IPS-18a (cell line): Measurements from ENCODE around the gene WDFY4.

ENCODE experiments used
- H3K27ac ChIP-seq: one replicate; pipeline ENCODE4 v1.5.1; 2013; ENCODE audit warnings: low read length
- H3K27me3 ChIP-seq: one replicate; pipeline ENCODE4 v1.6.1; 2013; ENCODE audit warnings: mild to moderate bottlenecking, low read length; ENCODE audit not compliant: control insufficient read depth, insufficient read depth
- H3K36me3 ChIP-seq: one replicate; pipeline ENCODE4 v1.6.1; 2013; ENCODE audit warnings: low read depth, low read length; ENCODE audit not compliant: control insufficient read depth
- H3K4me1 ChIP-seq: one replicate; pipeline ENCODE4 v1.6.1; 2013; ENCODE audit warnings: low read depth, low read length; ENCODE audit not compliant: control insufficient read depth
- H3K4me3 ChIP-seq: one replicate; pipeline ENCODE4 v1.5.1; 2013; ENCODE audit warnings: low read length
- H3K9ac ChIP-seq: one replicate; pipeline ENCODE4 v1.6.1; 2013; ENCODE audit warnings: mild to moderate bottlenecking, low read length, moderate library complexity
- H3K9me3 ChIP-seq: one replicate; pipeline ENCODE4 v1.6.1; 2013; ENCODE audit warnings: low read depth, low read length; ENCODE audit not compliant: control insufficient read depth

Gene WDFY4

GRCh38 chr10:48707472-48707871 lies 22.8 kb downstream of the WDFY4 start:
- H3K9ac ChIP-seq: no peak overlapping the region
- H3K27ac ChIP-seq: no peak overlapping the region
- no peak overlapping the region for H3K4me3 ChIP-seq
- H3K36me3 ChIP-seq: no peaks in the 10 kb centered on the region
- H3K27me3 ChIP-seq: no peaks in the 10 kb centered on the region
- H3K9me3 ChIP-seq: no peaks in the 10 kb centered on the region
- no peaks in the 10 kb centered on the region for H3K4me1 ChIP-seq

GRCh38 chr10:48708144-48708543 lies 23.5 kb downstream of the WDFY4 start:
- H3K9me3 ChIP-seq: no peaks in the 10 kb centered on the region
- no peak overlapping the region for H3K27ac ChIP-seq
- H3K9ac ChIP-seq: no peak overlapping the region
- no peak overlapping the region for H3K4me3 ChIP-seq
- H3K4me1 ChIP-seq: no peaks in the 10 kb centered on the region
- H3K27me3 ChIP-seq: no peaks in the 10 kb centered on the region
- no peaks in the 10 kb centered on the region for H3K36me3 ChIP-seq

GRCh38 chr10:48710647-48711275 lies 26.1 kb downstream of the WDFY4 start:
- no peaks in the 10 kb centered on the region for H3K36me3 ChIP-seq
- H3K9me3 ChIP-seq: no peaks in the 10 kb centered on the region
- no peak overlapping the region for H3K4me3 ChIP-seq
- no peak overlapping the region for H3K27ac ChIP-seq
- no peak overlapping the region for H3K9ac ChIP-seq
- no peaks in the 10 kb centered on the region for H3K27me3 ChIP-seq
- no peaks in the 10 kb centered on the region for H3K4me1 ChIP-seq

DNA sequence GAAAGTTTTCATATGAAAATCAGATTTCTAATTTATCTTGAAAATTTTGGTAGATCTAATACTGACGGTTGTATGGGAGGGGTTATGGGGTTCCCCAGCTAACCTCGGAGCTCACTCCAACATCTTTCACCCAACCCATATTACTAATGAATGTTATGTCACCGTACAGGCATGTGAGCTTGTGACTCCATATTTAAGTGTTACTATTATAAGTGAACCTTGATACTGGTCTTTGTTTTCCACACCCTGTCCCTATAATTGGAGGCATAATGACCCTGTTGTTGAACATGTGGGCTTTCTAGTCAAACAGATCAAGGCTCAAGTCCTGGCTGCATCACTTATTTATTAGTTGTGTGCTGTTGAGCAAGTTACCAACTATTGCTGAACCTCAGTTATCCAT lies 27.2 kb downstream of the WDFY4 start:
- Histone ChIP-seq H3K4me3 (no peak overlapping the region), H3K4me1 (no peaks in the 10 kb centered on the region), H3K36me3 (no peaks in the 10 kb centered on the region), H3K27me3 (no peaks in the 10 kb centered on the region), H3K27ac (no peak overlapping the region), H3K9ac (no peak overlapping the region), H3K9me3 (no peaks in the 10 kb centered on the region)

DNA sequence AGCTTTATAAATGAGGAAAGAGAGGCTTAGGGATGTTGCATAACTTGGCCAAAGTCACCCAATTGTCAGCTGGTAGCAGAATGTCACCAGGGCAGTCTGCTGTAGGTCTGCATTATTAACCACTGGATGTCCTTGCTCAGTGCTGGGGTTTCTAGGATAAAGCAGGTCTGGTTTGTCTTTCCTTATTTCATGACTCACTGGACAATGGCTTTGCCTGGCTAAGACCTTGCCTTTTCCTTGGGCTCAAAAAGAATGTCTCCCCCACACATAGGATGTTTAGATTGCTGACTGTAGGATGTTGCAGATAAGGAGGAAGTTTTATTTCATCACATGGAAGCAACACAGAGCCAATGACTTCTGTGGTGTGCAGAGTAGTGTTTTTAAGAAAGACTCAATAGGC lies 29.4 kb downstream of the WDFY4 start:
- no peak overlapping the region for H3K9ac ChIP-seq
- no peaks in the 10 kb centered on the region for H3K9me3 ChIP-seq
- H3K27me3 ChIP-seq: no peaks in the 10 kb centered on the region
- no peaks in the 10 kb centered on the region for H3K36me3 ChIP-seq
- H3K4me3 ChIP-seq: no peak overlapping the region
- H3K27ac ChIP-seq: no peak overlapping the region
- no peaks in the 10 kb centered on the region for H3K4me1 ChIP-seq

DNA sequence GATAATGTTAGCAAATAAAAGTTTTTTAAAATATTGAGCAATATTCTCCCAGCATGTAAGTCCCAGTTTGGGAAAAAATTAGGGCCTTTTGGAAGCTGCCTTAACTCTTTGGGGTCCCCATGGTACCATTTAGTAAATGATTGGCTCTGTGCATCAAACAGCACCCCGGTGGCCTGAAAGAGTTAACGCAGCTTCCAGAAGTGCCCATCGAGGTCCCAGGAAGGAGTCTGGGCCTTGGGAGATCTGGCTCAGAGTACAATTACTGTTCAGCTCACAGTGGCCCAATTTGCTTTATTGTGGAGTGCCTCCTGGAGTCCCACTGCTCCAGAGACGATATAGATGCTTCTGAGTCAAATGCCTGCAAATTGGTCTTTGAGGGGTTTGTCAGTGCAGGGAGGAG lies 31.7 kb downstream of the WDFY4 start:
- H3K9me3 ChIP-seq: no peaks in the 10 kb centered on the region
- H3K27me3 ChIP-seq: no peaks in the 10 kb centered on the region
- H3K9ac ChIP-seq: no peak overlapping the region
- H3K36me3 ChIP-seq: no peaks in the 10 kb centered on the region
- H3K4me3 ChIP-seq: no peak overlapping the region
- H3K27ac ChIP-seq: no peak overlapping the region
- no peaks in the 10 kb centered on the region for H3K4me1 ChIP-seq

DNA sequence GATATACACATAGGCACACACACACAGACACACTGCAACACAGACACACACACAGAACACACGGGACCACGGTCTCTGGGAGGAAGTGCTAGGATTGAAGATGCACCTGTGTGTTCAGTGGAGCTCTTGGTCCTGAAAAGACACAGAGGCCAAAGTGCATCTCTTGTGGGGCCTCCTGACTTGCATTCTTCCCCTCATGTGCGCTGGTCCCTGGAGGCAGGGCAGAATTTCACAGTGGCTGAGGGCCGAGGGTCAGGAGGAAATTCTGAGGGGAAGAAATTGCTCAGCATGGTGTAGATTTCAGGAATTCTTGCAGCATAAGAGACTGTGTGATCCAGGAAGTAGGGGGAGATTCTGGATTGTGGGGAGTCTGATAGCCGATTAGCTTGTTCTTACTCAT lies 35.9 kb downstream of the WDFY4 start:
- H3K36me3 ChIP-seq: no peaks in the 10 kb centered on the region
- no peak overlapping the region for H3K9ac ChIP-seq
- H3K4me1 ChIP-seq: no peaks in the 10 kb centered on the region
- no peak overlapping the region for H3K4me3 ChIP-seq
- no peak overlapping the region for H3K27ac ChIP-seq
- H3K9me3 ChIP-seq: no peaks in the 10 kb centered on the region
- no peaks in the 10 kb centered on the region for H3K27me3 ChIP-seq

DNA sequence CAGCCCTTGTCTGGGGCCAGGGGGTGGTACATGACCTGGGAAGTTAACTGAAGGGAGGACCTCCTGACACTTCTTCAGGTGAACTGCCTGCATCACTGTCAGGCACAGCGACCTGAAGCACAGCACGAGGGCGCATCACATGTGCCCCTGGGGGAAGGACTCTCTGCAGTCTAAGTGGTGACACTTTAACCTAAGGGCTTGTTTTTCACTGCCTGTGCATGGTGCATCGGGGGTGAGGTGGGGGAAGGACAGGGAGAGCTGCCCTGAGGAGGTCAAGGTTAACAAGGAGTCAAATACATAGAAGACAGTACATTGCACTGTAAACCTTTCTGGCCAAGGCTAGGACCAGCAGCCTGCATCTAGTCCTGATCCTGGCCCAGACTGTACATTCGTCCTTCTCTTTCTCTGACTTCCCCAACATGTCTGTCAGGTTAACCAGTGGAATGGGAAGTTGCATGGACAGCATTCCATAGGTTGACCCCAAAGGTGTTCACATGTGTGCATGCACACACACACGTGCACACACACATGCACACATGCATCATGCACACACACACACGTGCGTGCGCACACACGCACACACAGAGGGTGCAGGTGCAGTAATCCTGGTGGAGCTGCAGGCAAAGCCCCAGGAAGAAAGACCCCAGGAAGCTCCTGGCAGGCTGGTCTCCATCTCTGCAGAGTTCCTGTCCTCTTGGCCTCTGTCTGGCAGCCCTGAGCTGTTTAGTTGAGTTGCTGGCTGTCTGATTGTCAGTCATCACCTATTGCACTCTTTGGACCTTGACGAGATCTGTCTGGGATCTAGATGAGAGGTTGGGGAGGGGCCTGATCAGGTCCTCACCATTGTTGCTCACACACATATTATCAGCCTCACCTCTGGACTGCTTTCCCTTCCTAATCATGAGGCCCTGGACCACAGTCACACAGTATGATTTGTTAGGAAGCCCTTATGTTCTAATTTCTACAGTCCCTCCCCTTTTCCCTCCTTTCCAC lies 37.8 kb downstream of the WDFY4 start:
- H3K4me1 ChIP-seq: no peaks in the 10 kb centered on the region
- no peaks in the 10 kb centered on the region for H3K27me3 ChIP-seq
- H3K9me3 ChIP-seq: no peaks in the 10 kb centered on the region
- no peaks in the 10 kb centered on the region for H3K36me3 ChIP-seq
- H3K4me3 ChIP-seq: no peak overlapping the region
- H3K27ac ChIP-seq: no peak overlapping the region
- no peak overlapping the region for H3K9ac ChIP-seq

DNA sequence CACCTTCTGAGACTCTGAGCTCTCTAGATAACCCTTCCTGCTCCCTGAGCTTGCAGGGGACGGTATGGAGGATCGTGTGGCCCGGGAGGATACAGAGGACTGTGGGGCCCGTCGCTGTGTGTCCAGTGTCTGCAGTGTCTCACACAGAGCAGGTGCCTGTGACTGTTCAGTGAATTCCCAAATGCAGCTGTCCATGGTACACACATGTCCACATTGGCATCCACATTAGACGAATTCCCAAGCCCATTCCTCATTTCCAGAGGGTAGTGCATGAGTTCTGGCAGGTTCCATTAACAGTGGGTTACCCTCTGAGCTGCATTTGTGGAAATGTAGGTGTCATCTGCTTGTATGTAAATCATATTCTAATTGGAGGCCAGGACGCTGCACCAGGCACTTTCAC lies 39.5 kb downstream of the WDFY4 start:
- no peak overlapping the region for H3K4me3 ChIP-seq
- H3K27me3 ChIP-seq: no peaks in the 10 kb centered on the region
- H3K4me1 ChIP-seq: no peaks in the 10 kb centered on the region
- no peaks in the 10 kb centered on the region for H3K36me3 ChIP-seq
- H3K9ac ChIP-seq: no peak overlapping the region
- no peak overlapping the region for H3K27ac ChIP-seq
- no peaks in the 10 kb centered on the region for H3K9me3 ChIP-seq

DNA sequence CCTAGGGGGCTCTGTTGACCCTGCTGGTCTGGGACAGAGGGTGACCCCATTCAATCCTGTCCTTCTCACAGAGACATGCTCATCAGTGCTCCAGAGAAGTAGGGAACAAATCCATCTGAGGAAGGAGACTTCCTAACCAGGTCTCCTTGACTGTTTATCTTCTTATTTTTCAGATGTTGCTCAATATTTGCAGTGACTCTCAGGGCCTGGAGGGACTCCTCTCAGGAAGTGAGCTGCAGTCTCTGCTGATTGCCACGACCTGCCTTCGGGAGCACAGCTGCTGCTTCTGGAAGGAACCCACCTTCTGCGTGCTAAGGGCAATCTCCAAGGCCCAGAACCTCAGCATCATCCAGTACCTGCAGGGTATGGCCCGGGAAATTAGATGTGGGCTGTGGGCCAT lies 41.0 kb downstream of the WDFY4 start:
- H3K4me1 ChIP-seq: no peaks in the 10 kb centered on the region
- H3K9me3 ChIP-seq: no peaks in the 10 kb centered on the region
- H3K4me3 ChIP-seq: no peak overlapping the region
- H3K27me3 ChIP-seq: no peaks in the 10 kb centered on the region
- H3K27ac ChIP-seq: no peak overlapping the region
- no peak overlapping the region for H3K9ac ChIP-seq
- H3K36me3 ChIP-seq: no peaks in the 10 kb centered on the region

GRCh38 chr10:48727866-48728265 lies 43.2 kb downstream of the WDFY4 start:
- no peaks in the 10 kb centered on the region for H3K27me3 ChIP-seq
- no peak overlapping the region for H3K27ac ChIP-seq
- no peaks in the 10 kb centered on the region for H3K36me3 ChIP-seq
- H3K4me1 ChIP-seq: peaks cover under 1% of the 10 kb centered on the region
- H3K9me3 ChIP-seq: no peaks in the 10 kb centered on the region
- no peak overlapping the region for H3K4me3 ChIP-seq
- no peak overlapping the region for H3K9ac ChIP-seq

- Histone ChIP-seq H3K27me3 (no peaks in the 10 kb centered on the region), H3K4me1 (peaks cover 12% of the 10 kb centered on the region), H3K9ac (no peak overlapping the region), H3K9me3 (no peaks in the 10 kb centered on the region), H3K27ac (no peak overlapping the region), H3K4me3 (no peak overlapping the region), H3K36me3 (no peaks in the 10 kb centered on the region)
Measured at GRCh38 chr10:48729222-48729621, 44.5 kb downstream of the WDFY4 start.
